ENCODE results near the gene LZTS3.
"Not testable (repeated sequence)": the region's sequence is repeated elsewhere in the genome, so short reads cannot be mapped to it uniquely, and the experiment has no call there.

The LZTS3 gene

GRCh38 chr20:3172933-3173609, at the start of gene LZTS3:
Gene LZTS3 (minus strand): TSS chr20:3173549. CDS start chr20:3167163, 6,386 bp downstream.
- FAIRE-seq, result no peak

GRCh38 chr20:3221398-3222226, 48.3 kb upstream of the LZTS3 start:
- no peak for FAIRE-seq

GRCh38 chr20:3218307-3218988, 45.1 kb upstream of the LZTS3 start:
- no peak for FAIRE-seq

- FAIRE-seq, result not testable (repeated sequence)
Observed at GRCh38 chr20:3215359-3215917, 42.1 kb upstream of the LZTS3 start.

- no peak for FAIRE-seq
Observed at GRCh38 chr20:3213226-3213625, 39.9 kb upstream of the LZTS3 start.

GRCh38 chr20:3210346-3210745, 37.0 kb upstream of the LZTS3 start:
- FAIRE-seq, result no peak

GRCh38 chr20:3209946-3210317, 36.6 kb upstream of the LZTS3 start:
- no peak for FAIRE-seq

GRCh38 chr20:3209257-3209945, 36.1 kb upstream of the LZTS3 start, which contains the start of gene ITPA:
Gene ITPA (plus strand): TSS chr20:3209498. CDS start chr20:3209552, 54 bp downstream.
- no peak for FAIRE-seq

GRCh38 chr20:3208786-3209256, 35.5 kb upstream of the LZTS3 start:
- FAIRE-seq, result no peak

GRCh38 chr20:3204124-3204794, 30.9 kb upstream of the LZTS3 start, which contains the start of gene DDRGK1:
Gene DDRGK1 (minus strand): TSS chr20:3204682. CDS start chr20:3204627, 55 bp downstream.
- peak; percentile 86 for FAIRE-seq

- no peak for FAIRE-seq
Observed at GRCh38 chr20:3203315-3204123, 30.2 kb upstream of the LZTS3 start.

GRCh38 chr20:3202965-3203314, 29.6 kb upstream of the LZTS3 start:
- no peak for FAIRE-seq

- no peak for FAIRE-seq
Observed at GRCh38 chr20:3199976-3200755, 26.8 kb upstream of the LZTS3 start.

- FAIRE-seq, result no peak
Observed at GRCh38 chr20:3199206-3199605, 25.9 kb upstream of the LZTS3 start.

GRCh38 chr20:3195590-3196237, 22.4 kb upstream of the LZTS3 start:
- no peak for FAIRE-seq

- FAIRE-seq, result no peak
Observed at GRCh38 chr20:3194617-3195280, 21.4 kb upstream of the LZTS3 start.

- no peak for FAIRE-seq
Observed at GRCh38 chr20:3193806-3194616, 20.7 kb upstream of the LZTS3 start.
